ENCODE data around the gene ANXA11.
"Not testable (repeated sequence)": the region's sequence is repeated elsewhere in the genome, so short reads cannot be mapped to it uniquely, and the experiment has no call there.

ANXA11 gene

DNA sequence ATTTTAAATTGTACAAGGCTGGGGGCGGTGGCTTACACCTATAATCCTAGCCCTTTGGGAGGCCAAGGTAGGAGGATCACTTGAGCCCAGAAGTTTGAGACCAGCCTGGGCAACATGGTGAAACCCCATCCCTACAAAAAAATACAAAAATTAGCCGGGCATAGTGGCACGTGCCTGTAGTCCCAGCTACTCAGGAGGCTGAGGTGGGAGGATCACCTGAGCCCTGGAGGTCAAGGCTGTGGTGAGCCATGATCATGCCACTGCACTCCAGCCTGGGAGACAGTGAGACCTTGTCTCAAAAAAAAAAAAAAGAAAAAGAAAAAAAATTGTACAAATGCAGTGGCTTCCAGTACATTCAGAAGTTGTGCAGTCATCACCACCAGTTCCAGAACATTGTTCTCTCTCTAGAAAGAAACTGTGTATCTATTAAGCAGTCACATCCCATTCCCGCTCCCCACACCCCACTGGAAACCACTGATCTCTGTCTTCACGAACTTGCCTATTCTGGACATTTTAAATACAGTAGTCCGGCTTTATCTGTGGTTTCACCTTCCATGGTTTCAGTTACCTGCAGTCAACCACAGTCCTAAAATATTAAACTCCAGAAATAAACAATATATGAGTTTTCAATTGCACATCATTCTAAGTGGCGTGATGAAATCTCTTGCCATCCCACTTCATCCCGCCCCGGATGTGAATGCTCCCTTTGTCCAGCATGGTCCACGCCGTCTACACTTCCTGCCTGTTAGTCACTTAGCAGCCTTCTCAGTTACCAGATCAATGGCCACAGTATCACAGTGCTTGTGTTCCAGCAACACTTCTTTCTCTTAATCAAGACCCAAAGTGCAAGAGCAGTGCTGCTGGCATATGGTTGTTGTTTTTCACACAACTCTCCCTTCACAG is 59.7 kb downstream of the ANXA11 start:
- DNase-seq (ENCODE audit: low spot score), result not testable (repeated sequence)

DNA sequence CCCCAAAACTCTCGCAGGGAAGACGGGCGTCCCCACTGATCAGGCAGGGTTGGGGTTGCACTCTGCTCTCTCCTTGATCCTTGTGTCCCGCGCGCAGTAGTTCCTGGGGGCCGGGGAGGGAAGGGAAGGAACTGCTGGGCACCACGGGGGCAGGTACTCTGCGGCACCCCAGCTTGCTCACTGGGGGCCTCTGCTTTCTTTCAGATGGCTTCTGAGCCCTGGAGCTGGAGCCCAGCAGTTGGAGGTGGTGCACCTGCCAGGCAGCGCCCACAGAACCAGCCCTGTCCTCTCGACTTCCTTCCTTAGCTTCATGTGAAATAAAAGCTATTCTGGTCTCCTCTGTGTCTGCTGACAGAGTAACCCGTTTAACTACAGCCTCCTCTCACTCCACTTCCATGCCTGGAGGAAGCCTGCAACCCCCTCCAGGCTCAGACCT is 60.6 kb downstream of the ANXA11 start:
- DNase-seq (ENCODE audit: low spot score), result no peak

DNA sequence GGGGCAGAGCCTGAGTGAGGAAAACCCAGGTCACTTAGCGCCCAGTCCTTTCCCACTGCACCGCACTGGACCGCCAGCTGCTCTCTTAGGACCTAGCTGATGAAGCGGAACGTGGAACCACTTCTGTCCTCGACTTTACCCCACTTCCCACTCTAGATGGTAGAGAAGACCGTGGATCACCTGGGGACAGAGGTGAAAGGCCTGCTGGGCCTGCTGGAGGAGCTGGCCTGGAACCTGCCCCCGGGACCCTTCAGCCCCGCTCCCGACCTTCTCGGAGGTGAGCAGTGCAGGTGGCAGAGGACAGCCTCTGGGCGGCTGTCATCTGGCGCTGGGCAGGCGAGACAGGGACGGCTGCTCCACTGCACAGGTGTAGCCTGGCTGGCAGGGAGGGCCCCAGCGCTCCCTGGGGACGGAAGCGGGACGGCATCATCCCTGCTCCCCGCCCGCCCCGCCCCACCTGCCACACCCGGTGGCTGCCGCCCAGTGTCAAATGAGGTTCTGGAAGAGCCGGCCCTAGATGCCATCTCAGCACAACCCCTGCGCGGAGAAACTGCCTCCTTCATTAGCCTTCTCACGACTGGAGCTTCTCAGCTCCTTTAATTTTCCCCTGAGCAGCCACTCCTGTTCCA is 61.2 kb downstream of the ANXA11 start:
- DNase-seq (ENCODE audit: low spot score), result no peak

DNA sequence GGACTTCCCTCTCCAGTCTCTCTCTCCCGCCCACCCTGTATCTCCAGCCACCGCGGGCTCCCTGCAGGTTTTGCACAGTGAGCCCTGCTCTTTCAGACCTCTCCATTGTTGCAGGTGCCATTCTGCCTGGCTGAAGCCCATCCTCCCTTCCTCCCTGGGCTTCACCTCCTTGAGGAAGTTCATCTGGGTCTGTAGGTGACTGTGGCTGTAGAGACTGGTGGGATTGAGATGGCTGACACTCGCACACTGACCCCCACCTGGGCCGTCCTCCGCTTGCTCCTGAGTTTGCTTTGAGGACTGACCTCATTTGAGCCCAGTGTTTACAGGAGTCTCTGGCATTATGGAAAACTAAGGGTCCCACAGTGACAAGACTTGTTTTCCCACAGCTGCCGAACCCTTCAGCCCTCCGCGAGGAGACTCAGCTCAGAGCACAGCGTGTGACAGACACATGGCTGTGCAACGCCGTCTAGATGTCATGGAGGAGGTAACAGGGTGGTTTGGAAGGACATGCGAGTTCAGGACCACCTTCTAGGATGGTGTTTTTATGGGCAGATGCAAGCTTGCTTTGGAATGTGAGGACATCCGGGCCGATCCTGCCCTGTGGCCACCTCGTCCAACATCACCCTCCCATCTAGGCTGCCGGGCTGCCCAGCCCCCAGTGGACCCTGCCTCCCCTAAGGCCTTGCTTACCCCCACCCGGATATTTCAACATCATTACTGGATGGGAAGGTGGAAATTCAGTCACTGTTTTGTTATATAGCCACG is 63.5 kb downstream of the ANXA11 start:
- DNase-seq (ENCODE audit: low spot score), result no peak

DNA sequence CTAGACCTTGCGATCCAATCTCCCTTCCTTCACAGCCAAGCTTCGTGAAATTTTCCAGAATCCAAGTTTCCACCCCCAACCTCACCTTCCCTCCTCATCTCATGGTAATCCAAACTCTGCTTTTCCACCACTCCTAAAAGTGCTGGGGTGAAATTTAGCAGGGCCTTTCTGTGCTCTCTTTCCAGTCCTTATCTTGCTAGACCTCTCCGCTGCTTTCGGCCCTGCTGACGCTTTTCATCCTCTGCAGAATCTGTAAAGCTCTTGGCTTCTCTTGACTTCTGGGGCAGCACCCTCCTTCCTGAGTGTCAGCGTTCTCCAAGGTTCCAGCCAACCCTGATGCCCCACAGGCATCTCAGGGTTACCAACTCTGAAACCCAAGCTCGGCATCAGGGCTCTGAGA is 65.1 kb downstream of the ANXA11 start:
- DNase-seq (ENCODE audit: low spot score), result no peak

DNA sequence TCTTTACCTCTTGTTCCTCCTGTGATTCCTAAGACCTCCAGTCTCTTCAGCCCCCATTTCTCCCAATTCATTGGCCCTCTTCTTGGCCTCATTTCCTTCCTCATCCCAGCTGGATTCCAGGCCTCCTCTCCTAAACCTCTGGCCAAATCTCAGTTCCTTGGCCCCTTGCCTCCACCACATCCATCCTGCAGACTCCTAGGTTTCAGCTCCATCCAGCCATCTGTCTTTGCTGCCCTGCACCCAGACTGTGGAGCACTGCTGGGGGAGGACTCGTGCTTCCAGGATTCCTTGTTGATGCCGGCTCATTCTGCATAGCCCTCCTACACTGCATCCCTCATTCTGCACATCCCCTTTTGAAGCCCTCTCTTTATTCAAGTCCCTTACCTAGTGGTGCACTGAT is 66.1 kb downstream of the ANXA11 start:
- DNase-seq (ENCODE audit: low spot score), result no peak

DNA sequence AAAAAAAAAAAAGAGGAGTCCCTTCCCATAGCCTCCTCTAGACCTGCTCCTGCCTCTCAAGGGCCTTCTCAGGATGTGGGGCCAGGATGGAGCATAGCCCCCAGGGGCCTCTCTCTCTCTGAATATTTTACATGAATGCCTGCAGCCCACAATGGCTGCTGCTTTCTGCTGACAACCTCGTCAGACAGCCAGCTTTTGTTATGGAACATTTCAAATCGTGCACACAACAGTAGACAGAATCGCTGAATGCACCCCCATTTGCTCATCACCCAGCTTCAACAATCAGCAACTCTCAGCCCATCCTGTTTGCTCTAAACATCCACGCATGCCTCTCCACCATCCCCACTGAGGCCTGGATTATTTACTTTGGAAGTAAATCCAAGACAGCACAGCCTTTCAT is 67.4 kb downstream of the ANXA11 start:
- DNase-seq (ENCODE audit: low spot score), result no peak

DNA sequence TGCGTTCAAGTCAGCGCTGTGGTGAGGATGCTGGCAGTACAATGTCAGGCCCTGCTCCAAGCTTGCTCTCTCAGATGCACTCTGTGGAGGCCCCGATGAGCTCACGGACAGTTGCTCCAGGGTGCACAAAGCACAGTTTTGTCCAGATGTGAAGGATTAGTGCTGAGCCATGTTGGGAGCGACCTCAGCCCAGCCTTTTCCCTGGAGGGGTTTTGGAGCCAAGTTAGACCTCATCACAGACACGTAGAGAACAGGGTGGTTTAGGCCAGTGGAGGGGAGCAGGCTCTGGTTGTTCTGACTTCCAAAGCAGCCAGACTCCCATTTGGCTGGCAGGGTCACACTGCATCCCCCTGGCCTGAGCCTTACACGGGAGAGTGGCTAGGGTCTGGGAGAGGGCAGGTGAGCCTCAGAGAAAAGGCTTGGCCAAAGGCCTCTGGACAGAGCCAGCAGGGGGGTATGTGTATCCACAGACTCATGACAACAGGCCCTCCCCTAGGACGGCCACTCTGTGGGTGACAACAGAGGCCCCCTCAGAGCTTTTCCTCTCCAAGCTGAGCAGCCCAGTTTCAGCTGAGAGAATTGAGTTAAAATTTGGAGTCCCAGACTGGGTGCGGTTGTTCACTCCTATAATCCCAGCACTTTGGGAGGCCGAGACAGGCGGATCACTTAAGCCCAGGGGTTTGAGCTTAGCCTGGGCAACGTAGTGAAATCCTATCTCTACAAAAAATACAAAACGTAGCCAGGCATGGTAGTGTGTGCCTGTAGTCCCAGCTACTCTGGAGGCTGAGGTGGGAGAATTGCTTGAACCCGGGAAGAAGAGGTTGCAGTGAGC is 68.1 kb downstream of the ANXA11 start:
- no peak for DNase-seq (ENCODE audit: low spot score)

DNA sequence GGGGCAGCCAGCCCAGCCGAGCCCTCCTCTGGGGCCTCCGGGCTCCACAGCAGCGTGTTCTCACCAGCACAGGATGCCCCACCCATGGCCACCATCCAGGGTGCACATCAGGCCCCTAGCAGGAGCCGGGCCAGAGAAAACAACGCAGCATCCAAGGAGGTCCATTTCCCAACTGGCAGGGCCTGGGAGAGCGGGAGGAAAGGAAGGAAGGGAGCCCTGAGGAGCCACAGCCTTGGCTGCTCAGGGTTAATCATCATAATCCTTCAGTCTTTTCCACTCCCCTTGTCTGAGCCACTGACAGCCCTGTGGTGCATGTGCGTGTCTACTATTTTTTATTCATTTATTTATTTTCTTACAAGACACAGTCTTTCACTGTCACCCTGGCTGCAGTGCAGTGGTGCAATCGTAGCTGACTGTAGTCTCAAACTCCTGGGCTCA is 69.2 kb downstream of the ANXA11 start:
- DNase-seq (ENCODE audit: low spot score), result peak; percentile 80

DNA sequence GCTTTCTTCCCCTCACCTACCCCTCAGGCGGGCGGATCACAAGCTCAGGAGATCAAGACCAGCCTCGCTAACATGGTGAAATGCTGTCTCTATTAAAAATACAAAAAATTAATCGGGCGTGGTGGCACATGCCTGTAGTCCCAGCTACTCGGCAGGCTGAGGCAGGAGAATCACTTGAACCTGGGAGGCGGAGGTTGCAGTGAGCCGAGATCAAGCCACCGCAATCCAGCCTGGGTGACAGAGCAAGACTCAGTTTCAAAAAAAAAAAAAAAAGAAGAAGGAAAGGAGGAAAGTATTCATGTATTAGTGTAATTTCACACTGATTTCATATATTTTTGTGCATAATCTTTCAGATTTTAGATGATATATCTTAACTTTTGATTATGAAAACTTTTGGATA is 71.7 kb downstream of the ANXA11 start:
- not testable (repeated sequence) for DNase-seq (ENCODE audit: low spot score)

DNA sequence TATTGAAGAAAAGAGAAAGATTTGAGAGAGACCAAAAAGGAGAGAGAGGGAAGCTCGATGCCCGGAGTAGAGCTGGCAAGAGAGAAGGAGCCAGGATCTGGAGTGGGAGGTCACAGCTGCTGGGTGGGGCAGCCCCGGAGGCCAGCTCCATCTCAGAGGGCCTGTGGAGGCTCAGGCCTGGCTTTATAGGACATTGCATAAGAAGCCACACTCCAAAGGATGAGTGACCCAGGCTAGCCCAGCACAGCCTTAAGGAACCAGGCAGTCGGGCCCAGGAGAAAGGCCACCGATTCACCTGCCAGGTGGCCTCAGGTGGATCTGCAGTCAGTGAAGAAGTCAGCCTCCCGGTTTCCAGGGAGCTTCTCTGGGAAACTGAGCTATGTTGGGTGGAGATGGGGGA is 72.1 kb downstream of the ANXA11 start:
- DNase-seq (ENCODE audit: low spot score), result peak; percentile 62

DNA sequence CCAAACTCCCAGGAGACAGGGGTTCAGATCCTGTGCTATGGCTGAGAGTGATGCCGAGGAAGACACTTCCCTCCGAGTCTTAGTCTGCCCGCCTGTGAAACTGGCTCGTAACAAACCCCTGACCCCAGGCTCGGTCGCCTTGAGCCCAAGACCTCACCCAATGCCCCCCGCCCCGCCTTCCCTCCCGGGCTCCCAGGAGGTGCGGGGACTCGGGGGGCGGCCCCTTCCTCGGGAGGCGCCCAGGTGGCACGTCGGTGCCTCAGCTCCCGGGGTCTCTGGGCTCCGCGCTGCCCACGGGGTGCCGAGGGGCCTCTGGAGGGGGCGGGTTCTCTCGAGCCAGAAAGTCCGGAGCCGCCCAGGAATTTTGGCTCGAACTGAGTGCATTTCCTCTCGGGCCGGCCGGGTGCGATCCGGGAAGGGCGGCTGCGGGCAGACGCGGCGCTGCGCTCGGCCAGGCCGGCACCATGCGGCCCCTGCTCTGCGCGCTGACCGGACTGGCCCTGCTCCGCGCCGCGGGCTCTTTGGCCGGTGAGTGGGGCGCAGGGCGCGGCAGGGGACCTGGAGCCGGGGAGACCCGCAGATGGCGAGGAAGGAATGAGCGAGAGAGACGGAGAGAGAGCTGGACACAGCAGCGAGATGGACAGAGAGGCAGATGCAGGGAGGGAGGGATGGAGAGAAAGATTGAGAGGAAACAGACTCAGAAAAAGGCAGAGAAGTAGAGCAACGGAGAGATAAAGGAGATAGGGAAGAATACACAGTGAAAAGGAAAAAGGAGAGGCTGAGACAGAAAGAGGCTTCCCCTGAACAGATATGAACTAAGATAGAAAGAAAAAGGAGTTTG is 72.8 kb downstream of the ANXA11 start, which contains the start of gene PLAC9:
PLAC9 (plus strand) TSS at position 432 of the 841 bp plus-strand sequence; CDS start at position 465, 33 bp downstream.
- peak; percentile 65 for DNase-seq (ENCODE audit: low spot score)

DNA sequence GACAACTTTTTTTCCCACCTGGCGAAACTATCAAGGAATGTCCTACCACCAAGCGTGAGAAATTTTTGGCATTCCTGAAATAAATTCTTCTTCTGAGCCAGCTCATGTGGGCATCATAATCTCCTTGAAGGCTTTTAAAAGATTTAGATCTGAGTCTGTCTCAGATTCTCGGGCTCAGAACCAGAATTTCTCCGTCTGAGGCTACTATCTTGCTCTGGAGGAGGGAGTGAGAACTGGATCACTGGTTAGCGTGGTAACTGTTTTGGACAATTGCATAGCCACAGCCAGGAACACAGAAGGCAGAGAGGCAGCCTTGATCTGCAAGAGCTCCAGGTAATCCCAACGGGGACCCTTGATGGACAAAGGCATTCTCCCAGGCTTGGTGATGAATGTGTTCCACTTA is 73.8 kb downstream of the ANXA11 start:
- no peak for DNase-seq (ENCODE audit: low spot score)

DNA sequence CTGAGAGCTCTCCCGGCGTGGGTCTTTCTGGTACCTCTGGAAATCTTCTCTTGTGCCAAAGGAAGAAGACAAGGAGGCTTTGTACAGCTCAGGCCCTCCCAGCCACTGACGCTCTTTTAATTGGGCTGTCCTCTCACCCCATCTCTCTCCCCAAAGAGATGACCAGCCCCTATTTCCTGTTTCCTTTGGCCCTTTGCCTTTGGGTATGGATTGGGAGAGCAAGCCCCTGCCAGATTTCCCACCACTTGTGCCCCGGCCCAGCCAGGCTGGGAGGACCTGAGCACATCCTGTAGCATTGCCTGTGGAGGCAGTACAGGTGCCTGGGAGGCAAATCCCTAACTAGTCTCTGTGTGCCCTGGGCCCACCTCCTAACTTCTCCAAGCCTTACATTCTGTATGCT is 78.5 kb downstream of the ANXA11 start:
- no peak for DNase-seq (ENCODE audit: low spot score)

DNA sequence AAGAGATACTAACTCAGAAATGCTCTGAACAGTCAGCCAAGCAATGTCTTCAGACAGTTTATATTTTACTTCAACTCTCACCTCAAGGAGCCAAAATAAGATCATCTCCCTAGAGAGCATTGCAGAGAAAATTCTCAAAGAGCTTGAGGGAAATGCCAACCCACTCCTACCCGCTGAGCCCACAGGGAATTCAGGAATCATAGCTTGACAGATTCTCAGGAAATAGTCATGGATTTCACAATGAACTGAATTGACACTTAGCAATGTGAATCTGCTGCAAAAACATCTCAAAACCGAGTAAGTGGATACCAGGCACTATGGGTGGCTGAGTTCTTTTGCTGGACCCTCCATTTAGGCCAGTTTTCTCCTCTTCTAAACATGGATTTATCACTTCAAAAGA is 82.6 kb downstream of the ANXA11 start:
- peak; percentile 63 for DNase-seq (ENCODE audit: low spot score)

DNA sequence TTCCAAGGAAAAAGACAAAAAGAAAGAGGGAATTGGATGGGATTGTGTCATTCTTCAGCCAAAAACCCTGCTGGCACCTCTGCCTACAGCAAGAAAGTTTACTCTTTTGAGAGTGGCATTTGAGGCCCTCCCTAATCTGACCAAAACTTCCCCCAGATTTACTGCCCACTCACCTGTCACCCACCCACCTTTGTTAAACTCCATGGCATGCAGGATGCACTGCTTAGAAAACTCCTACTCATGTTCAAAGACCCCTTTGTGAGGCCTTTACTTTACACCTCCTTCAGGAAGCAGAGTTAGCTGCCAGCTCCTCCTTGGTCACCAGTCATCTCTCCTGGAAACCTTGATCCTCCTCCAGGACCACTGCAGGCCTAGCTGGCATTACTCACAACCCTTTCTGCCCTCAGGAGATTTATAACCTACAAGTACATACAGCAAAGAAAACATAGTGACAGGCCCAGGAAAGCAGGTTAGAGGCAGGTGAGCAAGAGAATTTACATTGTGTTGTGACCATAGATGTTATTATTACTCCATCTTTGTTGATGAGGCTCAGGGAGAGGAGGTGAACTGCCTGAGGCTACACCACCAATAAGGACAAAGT is 83.1 kb downstream of the ANXA11 start:
- no peak for DNase-seq (ENCODE audit: low spot score)

DNA sequence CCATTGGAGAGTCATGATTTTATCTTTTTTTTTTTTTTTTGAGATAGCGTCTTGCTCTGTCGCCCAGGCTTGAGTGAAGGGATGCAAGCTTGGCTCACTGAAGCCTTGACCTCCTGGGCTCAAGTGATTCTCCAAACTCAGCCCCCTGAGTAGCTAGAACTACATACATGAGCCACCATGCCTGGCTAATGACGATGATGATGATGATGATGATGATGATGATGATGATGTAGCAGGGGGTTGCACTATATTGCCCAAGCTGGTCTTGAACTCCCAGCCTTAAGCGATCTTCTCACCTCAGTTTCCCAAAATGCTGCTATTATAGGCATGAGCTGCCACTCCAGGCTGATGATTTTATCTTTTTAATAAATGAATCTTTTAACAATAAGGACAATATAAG is 86.7 kb downstream of the ANXA11 start:
- no peak for DNase-seq (ENCODE audit: low spot score)

DNA sequence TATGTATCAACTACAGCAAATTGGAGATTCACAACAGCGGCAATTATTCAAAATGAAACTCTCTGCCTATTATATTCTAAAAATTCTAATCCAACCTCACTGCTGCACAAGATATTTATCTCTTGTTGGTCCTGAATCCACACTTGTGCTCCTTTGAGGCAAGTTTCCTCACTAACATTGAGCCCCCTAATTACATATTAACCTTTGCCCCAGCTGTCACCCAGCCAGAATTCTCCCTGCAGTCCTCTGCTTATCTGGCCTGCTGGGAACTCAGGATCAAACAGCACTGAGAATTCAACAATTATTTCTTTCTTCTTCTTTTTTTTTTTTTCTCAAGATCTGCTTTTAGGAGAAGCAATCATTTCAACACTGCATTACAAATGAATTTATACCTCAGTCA is 94.4 kb downstream of the ANXA11 start:
- no peak for DNase-seq (ENCODE audit: low spot score)

DNA sequence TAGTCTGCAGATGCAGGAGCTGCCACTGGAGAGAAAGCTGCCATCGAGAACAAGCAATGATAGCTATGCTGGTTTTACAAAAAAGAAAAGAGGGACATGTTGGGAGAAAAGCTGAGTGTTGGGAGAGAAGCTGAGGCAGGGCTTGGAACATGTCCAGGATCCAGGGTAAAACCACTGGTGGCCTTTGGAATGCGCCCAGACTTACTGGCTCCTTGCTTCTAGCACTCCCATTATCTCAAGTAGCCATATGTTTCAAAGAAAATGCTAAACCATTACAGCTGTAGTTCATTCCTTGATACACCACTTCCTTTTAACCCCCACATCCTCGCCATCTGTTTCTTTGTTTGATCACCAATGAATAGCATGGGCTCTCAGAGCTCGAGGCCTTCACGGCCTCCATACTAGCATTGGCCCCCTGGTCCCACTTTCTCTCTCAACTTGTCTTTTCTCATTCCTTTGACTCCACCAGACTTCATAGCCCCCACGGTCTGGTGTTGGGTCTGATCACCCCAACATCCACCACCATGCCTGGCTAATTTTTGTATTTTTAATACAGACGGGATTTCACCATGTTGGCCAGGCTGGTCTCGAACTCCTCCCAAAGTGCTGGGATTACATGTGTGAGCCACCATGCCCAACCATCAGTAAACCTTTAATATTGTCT is 96.6 kb downstream of the ANXA11 start:
- no peak for DNase-seq (ENCODE audit: low spot score)

Measured in hepatic stellate cell (primary cell).